Measurements from ENCODE around the gene CBFA2T3. TPM values are rescaled to one million over a fixed set of nuclear protein-coding genes. Genes with fewer than 3 reads are reported as not detected.

The CBFA2T3 gene
- total RNA-seq, 1 donor from 2014 or later, result 0.82 TPM

DNA sequence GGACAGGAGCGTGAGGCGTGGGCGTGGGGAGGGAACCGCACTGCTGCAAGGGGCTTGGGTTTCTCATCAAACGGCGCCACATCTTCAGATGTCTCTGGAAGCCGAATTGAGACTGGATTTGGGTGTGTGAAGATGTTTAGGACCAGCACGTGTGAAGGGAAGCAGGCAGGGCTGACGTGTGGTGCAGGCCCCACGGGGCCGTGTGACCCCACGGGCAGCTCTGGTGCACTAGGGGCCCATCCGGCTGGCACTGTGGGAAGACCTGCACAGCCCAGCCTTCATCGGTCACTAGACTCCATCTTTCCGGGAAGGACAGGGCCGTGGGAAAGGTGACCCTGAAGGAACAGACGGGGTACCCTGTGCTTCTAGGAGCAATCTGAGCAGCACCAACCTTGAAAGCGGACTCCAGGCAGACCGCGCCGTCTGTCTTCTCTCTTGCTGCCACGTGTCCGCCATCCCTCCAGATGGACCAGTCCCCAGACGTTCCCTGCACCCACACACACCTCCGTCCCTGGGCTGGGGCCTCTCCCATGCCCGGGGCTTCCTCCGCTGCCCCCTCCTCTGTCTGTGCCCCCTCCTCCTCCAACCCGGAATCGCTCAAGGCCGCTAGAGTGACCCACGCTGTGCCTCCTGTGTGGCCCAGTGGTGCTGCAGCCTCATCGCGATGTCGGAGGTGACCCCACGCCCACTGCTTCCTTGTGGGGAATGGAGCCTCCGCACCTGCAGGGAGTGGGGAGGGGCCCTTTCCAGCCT lies 23.4 kb upstream of the CBFA2T3 start:
- DNase-seq (ENCODE audit: low spot score in 2 of 2), result no peak
- FAIRE-seq, result no peak

GRCh38 chr16:88999457-89000206 lies 22.6 kb upstream of the CBFA2T3 start:
- FAIRE-seq, result no peak
- DNase-seq (ENCODE audit: low spot score in 2 of 2), result no peak

DNA sequence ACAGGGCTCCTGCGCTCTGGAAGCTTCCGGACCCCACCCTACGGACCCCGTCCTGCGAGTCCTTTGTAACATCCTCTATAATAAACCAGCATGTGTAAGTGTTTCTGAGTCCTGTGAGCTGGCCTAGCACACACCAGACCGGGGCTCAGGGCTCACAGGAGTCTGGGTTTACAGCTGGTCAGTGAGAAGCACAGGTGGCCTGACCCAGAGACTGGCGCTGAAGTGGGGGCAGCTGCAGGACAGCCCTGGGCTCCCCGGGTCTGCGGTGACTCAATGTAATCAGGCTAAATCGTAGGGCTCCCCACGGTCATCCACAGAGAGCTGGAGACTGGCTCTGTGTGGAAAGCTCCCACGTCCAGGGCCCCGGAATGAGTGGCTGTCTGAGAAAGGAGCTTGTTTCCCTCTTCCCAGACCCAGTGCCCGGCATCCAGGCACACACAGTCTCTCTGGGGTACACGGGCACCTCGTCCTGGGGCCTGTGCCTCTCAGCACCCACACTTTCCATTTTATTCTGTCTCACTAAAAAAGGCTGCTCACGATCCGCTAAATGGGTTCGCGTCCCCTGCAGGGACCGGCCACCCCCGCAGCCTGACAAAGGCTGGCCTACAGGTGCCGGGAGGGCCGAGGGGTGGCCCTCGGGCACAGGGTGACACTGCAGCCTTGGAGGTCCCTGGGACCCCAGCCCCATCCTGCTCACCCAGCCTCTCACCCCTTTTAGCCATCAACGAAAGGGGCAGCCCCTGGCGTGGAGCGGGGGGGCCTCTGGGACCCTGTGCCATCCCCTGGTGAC lies 18.9 kb upstream of the CBFA2T3 start:
- FAIRE-seq (no peak), DNase-seq (ENCODE audit: low spot score in 2 of 2) (no peak)

DNA sequence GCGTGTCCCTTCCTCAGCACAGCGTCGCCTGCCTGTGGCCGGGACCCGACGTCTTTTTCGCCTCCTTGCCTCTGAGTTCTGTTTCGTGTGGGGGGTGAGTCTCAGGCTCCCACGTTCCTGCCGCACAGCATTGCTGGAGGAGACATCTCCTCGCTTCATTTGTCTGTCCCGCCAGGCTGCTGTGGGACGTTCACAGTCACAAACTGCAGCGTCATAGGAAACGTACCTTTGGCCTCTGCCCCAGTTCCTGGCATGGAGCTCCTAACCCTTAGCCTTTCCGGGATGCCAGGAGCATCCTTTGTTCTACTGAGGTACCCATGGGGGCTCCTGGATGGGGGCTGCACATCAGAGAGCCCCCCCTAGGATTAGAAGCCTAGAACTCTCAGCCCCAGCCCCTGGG lies 18.2 kb upstream of the CBFA2T3 start:
- DNase-seq (ENCODE audit: low spot score in 2 of 2), result no peak
- FAIRE-seq, result no peak

- FAIRE-seq (no peak), DNase-seq (ENCODE audit: low spot score in 2 of 2) (no peak)
Measured at GRCh38 chr16:88994695-88995094, 17.7 kb upstream of the CBFA2T3 start.

DNA sequence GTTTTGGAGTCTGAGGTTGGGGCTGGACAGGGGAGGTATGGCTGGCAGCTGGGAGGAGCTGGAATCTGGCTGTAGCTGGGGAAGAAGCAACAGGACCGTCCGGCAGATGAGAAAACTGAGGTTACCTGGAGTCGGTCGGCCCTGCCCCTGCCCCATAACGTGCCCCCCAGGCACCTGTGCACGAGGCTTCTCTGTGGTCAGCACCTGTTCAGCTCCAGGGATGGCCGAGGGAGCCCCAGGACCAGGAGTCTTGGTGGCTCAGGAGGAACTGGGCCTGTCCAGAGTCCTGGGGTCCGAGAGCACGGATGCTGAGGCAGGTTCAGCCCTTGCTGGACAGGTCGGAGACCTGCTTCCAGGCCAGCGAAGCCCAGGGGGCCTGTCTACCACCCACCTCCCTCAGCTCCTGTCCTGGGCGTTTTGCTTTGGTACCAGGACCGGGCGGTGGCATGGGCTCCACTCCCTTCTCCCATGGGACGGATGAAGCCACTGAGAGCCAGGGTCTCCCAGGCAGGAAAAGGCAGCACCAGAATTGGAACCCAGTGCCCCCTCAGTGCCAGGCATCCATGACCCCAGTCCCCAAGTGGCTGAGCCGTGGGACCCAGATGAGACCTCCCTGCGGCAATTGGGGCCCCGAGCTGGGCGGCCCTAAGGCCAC lies 17.1 kb upstream of the CBFA2T3 start:
- DNase-seq (ENCODE audit: low spot score in 2 of 2) (no peak), FAIRE-seq (no peak)

DNA sequence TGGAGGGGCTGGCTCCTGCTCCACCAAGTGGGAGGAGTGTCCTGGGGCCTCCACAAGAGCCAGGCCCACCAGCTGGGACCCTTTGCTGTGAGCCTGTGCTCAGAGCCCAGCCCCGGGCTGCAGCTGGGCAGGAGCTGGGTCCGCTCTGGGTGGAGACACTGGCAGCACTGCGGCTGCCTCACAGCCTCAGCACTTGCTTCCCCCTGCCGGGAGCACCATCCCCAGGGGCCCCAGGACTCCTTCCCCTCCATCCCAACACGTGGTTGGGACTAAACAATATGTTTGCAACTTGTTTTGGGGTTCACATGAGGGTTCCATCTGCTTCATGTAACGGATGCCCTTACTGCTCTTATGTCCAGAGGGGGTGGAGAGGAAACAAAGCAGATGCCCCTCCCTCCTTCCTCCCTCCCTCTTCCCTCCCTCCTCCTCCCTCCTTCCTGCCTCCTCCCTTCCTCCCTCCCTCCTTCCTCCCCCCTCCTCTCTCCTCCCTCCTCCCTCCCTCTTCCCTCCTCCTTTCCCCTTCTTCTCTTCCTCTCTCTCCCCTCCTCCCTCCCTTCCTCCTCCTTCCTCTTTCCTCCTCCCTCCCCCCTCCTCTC lies 16.3 kb upstream of the CBFA2T3 start:
- DNase-seq (ENCODE audit: low spot score in 2 of 2), result no peak
- no peak for FAIRE-seq

DNA sequence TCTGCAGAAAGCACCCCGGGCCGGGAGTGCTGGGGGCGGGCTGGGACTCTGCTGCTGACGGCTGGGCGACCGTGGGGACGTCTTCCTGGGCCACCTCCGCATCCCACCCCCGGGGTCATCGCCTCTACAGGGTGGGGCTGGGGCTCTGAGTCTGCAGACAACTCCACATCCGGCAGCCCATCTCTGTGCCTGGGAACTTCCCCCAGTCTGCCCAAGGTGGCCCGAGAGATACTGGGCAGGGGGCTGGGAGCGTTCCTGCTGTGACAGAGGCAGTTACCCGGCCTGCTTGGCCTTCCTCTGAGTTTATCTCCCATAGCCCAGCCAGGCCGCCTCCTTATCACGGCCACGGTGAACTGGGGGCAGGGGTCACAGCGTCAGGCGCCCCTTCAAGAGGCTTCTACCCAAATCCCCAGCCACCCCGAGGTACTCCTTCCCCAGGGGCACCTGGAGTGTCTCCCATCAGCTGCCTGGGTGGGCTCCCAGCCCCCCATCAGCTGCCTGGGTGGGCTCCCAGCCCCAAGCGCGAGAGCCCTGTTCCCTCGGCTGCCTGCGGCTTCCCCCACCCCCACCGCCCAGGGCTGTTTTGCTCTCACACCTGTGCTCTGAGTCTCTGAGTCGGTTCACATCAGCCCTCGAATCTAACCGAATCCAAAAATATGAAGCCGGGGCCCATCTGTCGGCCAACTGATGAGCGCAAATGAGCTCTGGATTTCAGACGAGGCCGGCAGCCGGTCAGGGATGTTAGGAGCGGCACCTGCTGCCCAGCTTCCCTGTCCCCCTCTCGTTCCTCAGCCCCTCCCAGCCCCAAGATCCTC lies 15.6 kb upstream of the CBFA2T3 start:
- FAIRE-seq (no peak), DNase-seq (ENCODE audit: low spot score in 2 of 2) (no peak)

DNA sequence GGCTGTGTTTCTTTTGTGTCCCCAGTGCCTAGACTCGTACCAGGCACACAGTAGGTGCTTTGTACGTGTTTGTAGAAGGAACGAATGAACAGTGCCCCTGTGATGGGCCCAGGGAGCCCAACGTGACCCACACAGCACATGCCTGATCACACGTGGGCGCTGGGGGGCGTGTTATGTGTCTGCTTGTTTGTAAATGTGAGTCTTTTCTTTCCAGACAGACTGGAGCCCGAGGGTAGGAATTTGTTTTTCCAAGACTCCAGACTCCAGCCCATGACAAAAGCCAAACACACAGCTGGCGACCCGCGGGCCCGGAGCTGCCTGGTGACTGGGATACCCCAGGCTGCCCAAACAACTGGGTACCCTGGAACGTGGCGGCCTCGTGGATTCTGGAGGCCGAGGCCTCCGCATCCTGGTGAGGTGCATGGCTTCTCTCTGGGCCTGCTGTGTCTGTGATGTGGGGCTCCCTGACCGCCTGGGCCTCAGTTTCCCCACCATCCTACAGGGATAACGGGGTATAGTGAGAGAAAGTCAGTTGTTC lies 14.9 kb upstream of the CBFA2T3 start:
- no peak for DNase-seq (ENCODE audit: low spot score in 2 of 2)
- FAIRE-seq, result no peak

- FAIRE-seq (no peak), DNase-seq (ENCODE audit: low spot score in 2 of 2) (no peak)
Measured at GRCh38 chr16:88989852-88990547, 13.0 kb upstream of the CBFA2T3 start.

DNA sequence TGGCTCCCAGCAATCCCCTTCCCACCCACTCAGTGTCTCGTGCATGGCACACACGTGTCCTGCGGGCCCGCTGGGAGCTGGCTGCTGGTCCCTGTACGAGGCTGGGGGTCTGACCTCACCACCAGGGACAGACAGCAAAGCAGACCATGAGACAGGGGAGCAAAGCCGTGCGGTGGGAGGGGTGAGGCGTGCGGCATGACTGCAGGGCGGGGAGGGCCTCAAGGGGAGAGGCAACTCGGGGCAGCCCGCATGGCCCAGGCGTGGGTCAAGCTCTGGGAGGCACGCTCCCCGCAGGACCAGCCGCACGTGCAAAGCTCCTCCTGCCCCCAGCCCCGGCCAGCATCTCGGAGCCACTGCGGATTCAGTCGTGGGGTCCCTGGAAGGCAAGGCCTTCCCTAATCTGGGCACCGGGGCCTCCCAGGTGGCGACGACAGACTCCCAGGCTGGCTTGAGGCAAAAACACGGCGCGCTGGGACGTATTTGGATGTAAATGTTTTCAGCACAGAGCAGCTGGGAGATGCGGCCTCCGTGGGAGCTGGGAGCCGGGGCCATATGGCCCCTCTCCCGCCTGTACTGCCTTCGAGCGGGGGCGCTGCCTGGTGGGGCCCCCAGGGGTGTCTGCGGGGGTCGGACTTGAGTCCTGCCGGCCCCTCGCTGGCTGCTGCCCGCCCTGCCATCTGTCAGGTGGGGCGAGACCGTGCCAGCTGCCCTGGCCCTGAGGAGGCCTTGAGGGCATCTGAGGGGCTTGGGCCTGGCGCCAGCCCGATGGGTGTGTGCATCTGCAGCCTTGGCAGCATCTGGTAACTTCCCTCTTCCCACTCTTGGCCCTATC lies 12.2 kb upstream of the CBFA2T3 start:
- FAIRE-seq (no peak), DNase-seq (ENCODE audit: low spot score in 2 of 2) (no peak)

- FAIRE-seq, result no peak
- DNase-seq (ENCODE audit: low spot score in 2 of 2), result no peak
Measured at GRCh38 chr16:88985521-88985920, 8.5 kb upstream of the CBFA2T3 start.

- DNase-seq (ENCODE audit: low spot score in 2 of 2) (no peak), FAIRE-seq (no peak)
Measured at GRCh38 chr16:88983771-88984687, 7.0 kb upstream of the CBFA2T3 start.

DNA sequence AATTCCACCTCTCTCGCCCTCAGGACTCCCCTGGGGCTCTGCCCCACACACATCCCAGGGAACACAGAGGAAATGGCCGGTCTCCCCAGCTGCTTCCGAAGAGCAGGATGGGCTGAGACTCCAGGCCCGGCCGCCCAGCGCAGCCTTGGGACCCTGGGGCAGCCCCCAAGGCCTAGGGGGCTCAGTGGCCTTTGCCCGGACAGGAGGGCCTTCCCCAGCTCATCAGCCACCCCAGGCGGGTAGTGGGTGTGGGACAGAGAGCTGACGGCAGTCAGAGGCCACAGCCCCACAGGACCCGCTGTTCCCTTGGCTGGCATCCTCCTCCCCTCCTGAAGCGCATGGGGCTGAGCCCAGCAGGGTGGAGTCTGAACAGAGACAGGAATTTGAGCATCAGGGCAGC lies 6.2 kb upstream of the CBFA2T3 start:
- no peak for DNase-seq (ENCODE audit: low spot score in 2 of 2)
- FAIRE-seq, result no peak

GRCh38 chr16:88982286-88983084 lies 5.5 kb upstream of the CBFA2T3 start:
- FAIRE-seq (no peak), DNase-seq (ENCODE audit: low spot score in 2 of 2) (no peak)

All from frontal cortex (tissue), 4 donors.